ENCODE measurements around the gene RBM24. TPM values are rescaled to one million over a fixed set of nuclear protein-coding genes. Genes with fewer than 3 reads are reported as not detected.

The RBM24 gene
- total RNA-seq, 1 donor from 2014 or later = 19.6 TPM

DNA sequence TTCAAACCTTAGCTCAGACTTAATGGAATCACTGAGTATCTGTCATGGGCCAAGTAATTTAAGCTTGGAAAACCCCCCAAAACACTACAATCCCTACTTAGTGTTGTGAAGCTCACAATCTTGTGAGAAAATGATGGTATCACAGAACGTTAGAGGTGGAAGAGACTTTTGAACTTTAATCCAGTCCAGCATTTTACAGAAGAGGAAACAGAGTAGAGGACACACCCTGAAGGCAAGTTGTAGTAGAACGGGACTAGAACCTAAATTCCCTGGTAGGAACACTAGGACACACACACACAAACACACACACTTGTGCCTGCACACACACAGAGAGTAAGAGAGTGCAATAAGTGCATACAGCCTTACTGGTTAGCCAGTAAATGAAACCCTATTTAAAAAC is 62.1 kb downstream of the RBM24 start:
- TF ChIP-seq, protein P1, sequence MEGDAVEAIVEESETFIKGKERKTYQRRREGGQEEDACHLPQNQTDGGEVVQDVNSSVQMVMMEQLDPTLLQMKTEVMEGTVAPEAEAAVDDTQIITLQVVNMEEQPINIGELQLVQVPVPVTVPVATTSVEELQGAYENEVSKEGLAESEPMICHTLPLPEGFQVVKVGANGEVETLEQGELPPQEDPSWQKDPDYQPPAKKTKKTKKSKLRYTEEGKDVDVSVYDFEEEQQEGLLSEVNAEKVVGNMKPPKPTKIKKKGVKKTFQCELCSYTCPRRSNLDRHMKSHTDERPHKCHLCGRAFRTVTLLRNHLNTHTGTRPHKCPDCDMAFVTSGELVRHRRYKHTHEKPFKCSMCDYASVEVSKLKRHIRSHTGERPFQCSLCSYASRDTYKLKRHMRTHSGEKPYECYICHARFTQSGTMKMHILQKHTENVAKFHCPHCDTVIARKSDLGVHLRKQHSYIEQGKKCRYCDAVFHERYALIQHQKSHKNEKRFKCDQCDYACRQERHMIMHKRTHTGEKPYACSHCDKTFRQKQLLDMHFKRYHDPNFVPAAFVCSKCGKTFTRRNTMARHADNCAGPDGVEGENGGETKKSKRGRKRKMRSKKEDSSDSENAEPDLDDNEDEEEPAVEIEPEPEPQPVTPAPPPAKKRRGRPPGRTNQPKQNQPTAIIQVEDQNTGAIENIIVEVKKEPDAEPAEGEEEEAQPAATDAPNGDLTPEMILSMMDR (IDR thresholded peaks at IDR 0.05; ENCODE audit: unreplicated experiment) = no peak
- Mint-ChIP-seq H3K36me3 (ENCODE audit: low read depth, unreplicated experiment) (no peaks in the 10 kb centered on the region), H3K27ac (ENCODE audit: unreplicated experiment) (no peak overlapping the region), H3K27me3 (ENCODE audit: unreplicated experiment) (no peaks in the 10 kb centered on the region), H3K4me3 (ENCODE audit: unreplicated experiment) (no peak overlapping the region), H3K4me1 (ENCODE audit: unreplicated experiment) (no peaks in the 10 kb centered on the region), H3K9me3 (ENCODE audit: unreplicated experiment) (no peaks in the 10 kb centered on the region)
- DNase-seq (ENCODE audit: low spot score) = no peak

Other genes with a start within 250 kb of the RBM24 start
- gene STMND1, start 179.3 kb upstream of the RBM24 start, total RNA-seq (ENCODE audit: unreplicated experiment) = not detected
- gene CAP2, start 112.2 kb downstream of the RBM24 start, total RNA-seq (ENCODE audit: unreplicated experiment) = 4.4 TPM